ENCODE data around the gene DECR2.

DNA sequence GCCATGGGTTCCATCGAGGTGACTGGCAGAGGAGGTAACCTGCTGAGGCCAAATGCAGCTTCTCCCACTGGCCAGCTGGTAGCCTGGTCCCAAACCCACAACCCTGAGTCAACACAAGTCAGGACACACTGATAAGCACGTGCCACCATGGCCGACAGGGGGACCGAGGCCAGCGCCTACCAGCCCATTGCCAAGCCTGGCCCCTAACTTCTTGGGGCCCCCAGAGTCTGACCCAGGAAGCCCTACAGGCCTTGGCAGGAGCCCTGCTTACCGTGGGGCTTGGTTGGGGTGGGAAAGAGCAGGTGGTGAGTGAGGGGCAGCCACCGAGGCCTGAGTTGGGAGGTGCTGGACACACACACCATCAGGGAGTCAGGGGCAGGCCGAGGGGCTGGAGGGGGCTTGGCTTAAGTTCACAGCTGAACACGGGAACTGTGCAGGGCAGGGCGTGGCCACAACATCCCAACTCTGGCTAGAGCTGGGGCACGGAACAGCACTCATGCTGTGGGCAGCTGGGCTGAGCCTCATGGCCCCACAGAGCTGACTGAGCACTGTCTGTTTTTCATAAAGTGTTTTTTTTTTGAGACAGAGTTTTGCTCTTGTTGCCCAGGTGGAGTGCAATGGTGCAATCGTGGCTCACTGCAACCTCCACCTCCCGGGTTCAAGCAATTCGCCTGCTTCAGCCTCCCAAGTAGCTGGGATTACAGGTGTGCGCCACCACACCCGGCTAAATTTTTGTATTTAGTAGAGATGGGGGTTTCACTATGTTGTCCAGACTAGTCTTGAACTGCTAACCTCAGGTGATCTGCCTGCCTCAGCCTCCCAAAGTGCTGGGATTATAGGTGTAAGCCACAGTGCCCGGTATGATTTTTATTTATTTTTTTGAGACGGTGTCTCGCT is 36.8 kb upstream of the DECR2 start:
- TF ChIP-seq, protein P1, sequence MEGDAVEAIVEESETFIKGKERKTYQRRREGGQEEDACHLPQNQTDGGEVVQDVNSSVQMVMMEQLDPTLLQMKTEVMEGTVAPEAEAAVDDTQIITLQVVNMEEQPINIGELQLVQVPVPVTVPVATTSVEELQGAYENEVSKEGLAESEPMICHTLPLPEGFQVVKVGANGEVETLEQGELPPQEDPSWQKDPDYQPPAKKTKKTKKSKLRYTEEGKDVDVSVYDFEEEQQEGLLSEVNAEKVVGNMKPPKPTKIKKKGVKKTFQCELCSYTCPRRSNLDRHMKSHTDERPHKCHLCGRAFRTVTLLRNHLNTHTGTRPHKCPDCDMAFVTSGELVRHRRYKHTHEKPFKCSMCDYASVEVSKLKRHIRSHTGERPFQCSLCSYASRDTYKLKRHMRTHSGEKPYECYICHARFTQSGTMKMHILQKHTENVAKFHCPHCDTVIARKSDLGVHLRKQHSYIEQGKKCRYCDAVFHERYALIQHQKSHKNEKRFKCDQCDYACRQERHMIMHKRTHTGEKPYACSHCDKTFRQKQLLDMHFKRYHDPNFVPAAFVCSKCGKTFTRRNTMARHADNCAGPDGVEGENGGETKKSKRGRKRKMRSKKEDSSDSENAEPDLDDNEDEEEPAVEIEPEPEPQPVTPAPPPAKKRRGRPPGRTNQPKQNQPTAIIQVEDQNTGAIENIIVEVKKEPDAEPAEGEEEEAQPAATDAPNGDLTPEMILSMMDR (IDR thresholded peaks at IDR 0.05) = no peak
- TF ChIP-seq POLR2A (IDR thresholded peaks at IDR 0.05) = no peak
